GM12878 (cell line): ENCODE results near the gene TMEM144. TPM values are rescaled to one million over a fixed set of nuclear protein-coding genes. Genes with fewer than 3 reads are reported as not detected.

Source experiments
- ATAC-seq: fragments of 200-7000 bp; cut with Tn5 transposase; 3 replicates; pipeline ENCODE4 v1.9.1; 2020; ENCODE audit warnings: mild to moderate bottlenecking, moderate library complexity
- BruUV-seq: library from RNA; stranded (reverse); fragments of 400-500 nt; replicated peaks from 2 replicates; lab custom pipeline; 2021; lab: Mats Ljungman, UMichigan
- CTCF ChIA-PET: fragments of 300-600 bp; sonication (Branson Sonifier 250); formaldehyde crosslinking; extraction: SDS; loops from one replicate; lab custom pipeline; 2021; ENCODE audit warnings: inconsistent platforms; lab: Yijun Ruan, JAX
- POLR2A ChIA-PET: fragments of 350-600 bp; formaldehyde crosslinking; extraction: SDS; loops from one replicate; lab custom pipeline; 2021; ENCODE audit warnings: inconsistent platforms; lab: Charles Lee
- RAD21 ChIA-PET: fragments of 300-600 bp; sonication (Branson Sonifier 250); formaldehyde crosslinking; loops from one replicate; lab custom pipeline; 2023; ENCODE audit warnings: antibody characterized with exemption; ENCODE audit not compliant: unreplicated experiment; lab: Charles Lee
- SMC1A ChIA-PET: fragments of 300-600 bp; sonication (Branson Sonifier 250); formaldehyde crosslinking; loops from one replicate; lab custom pipeline; 2023; ENCODE audit not compliant: unreplicated experiment, uncharacterized antibody; lab: Charles Lee
- DNase-seq: peaks from one replicate; pipeline ENCODE4 v3.0.0-alpha.2; 2011; ENCODE audit warnings: low read depth, low spot score
- FAIRE-seq: peaks from 3 replicates; lab custom pipeline; 2011; peaks lifted over from hg19 to GRCh38; lab: Jason Lieb, UNC
- H2AFZ ChIP-seq: 2 replicates; pipeline ENCODE4 v1.6.0; 2011; ENCODE audit warnings: low read depth, low read length, control low read depth; ENCODE audit not compliant: control insufficient read depth
- H3K27ac ChIP-seq: 2 replicates; pipeline ENCODE4 v1.5.1; 2011; ENCODE audit warnings: control low read depth; ENCODE audit not compliant: control insufficient read depth, insufficient read depth
- H3K27me3 ChIP-seq, 2 experiments: replicated peaks in 1 of 2; 2 replicates each; pipeline versions ENCODE4 v1.6.0 to v1.6.1; 2011; ENCODE audit warnings: low read length in 1 of 2; ENCODE audit not compliant: control insufficient read depth in 2 of 2, insufficient read depth in 2 of 2
- H3K36me3 ChIP-seq, 2 experiments: 2 replicates each; pipeline ENCODE4 v1.5.1; 2011; ENCODE audit warnings: low read length in 1 of 2; ENCODE audit not compliant: control insufficient read depth in 2 of 2, insufficient read depth in 2 of 2
- H3K4me1 ChIP-seq: 2 replicates; pipeline ENCODE4 v1.6.1; 2011; ENCODE audit warnings: mild to moderate bottlenecking, low read length, moderate library complexity, mixed read lengths; ENCODE audit not compliant: control insufficient read depth, insufficient read depth
- H3K4me2 ChIP-seq: 2 replicates; pipeline ENCODE4 v1.6.0; 2011; ENCODE audit warnings: control low read depth; ENCODE audit not compliant: control insufficient read depth, insufficient read depth
- H3K4me3 ChIP-seq: fragments of 200-600 bp; sonication (generic); 2 replicates; pipeline ENCODE4 v1.5.1; 2016
- H3K79me2 ChIP-seq: 2 replicates; pipeline ENCODE4 v1.6.0; 2011; ENCODE audit warnings: low read length; ENCODE audit not compliant: control insufficient read depth, insufficient read depth
- H3K9ac ChIP-seq: 2 replicates; pipeline ENCODE4 v1.8.0; 2011; ENCODE audit warnings: low read length, control low read depth, mixed read lengths; ENCODE audit not compliant: control insufficient read depth, insufficient read depth
- H3K9me3 ChIP-seq: replicated peaks from 3 replicates; pipeline ENCODE4 v1.5.1; 2011; ENCODE audit warnings: mild to moderate bottlenecking, low read length; ENCODE audit not compliant: control insufficient read depth, insufficient read depth
- H4K20me1 ChIP-seq: 2 replicates; pipeline ENCODE4 v1.6.0; 2011; ENCODE audit not compliant: control insufficient read depth, insufficient read depth
- BCLAF1 ChIP-seq: fragments of 450-650 bp; IDR thresholded peaks from 2 replicates; pipeline ENCODE4 v1.6.1; 2017; ENCODE audit warnings: antibody characterized with exemption, mild to moderate bottlenecking, moderate library complexity
- JUNB ChIP-seq: IDR thresholded peaks from 2 replicates; pipeline ENCODE4 v1.6.1; 2016; ENCODE audit warnings: antibody characterized with exemption, mild to moderate bottlenecking
- MAX ChIP-seq: IDR thresholded peaks from 2 replicates; pipeline ENCODE4 v1.6.1; 2012; ENCODE audit warnings: low read depth, low read length, improper control_type of control experiment
- NR2F1 ChIP-seq: fragments of 450-650 bp; conservative IDR thresholded peaks from 2 replicates; pipeline ENCODE4 v1.6.1; 2017; ENCODE audit warnings: mild to moderate bottlenecking
- ZNF217 ChIP-seq: fragments of 450-650 bp; IDR thresholded peaks from 2 replicates; pipeline ENCODE4 v1.6.1; 2017; ENCODE audit warnings: antibody characterized with exemption, mild to moderate bottlenecking
- ZNF622 ChIP-seq: fragments of 450-650 bp; IDR thresholded peaks from 2 replicates; pipeline ENCODE4 v1.6.1; 2017; ENCODE audit warnings: mild to moderate bottlenecking, inconsistent platforms
- WGBS: methylation state at CpG from one replicate; pipeline ENCODE4 v1.1.6; 2016; ENCODE audit warnings: low lambda C conversion rate; ENCODE audit not compliant: insufficient replicate concordance, insufficient coverage; ENCODE audit errors: missing lambda C conversion rate; 5-methylcytosine and 5-hydroxymethylcytosine counted together
- in situ Hi-C: fragments of 300-500 bp; cut with MboI; formaldehyde crosslinking; loops from 9 replicates; pipeline ENCODE4 v1.14.3; 2018; ENCODE audit warnings: mixed read lengths
- intact Hi-C: fragments of 100-400 bp; cut with micrococcal nuclease; formaldehyde crosslinking; loops from one replicate; pipeline ENCODE4 v1.14.2; 2022; ENCODE audit not compliant: unreplicated experiment
- polyA plus RNA-seq, 11 experiments: library from polyadenylated mRNA; depleted of rRNA in 4 of 11; unstranded in 6 of 11; stranded (reverse) in 5 of 11; fragments of >200 nt; fragmentation: Nextera tagmentation in 4 of 11; fragmentation: Illumina TruSeq in 1 of 11; extraction: Ambion mirVana in 4 of 11; extraction: Trizol in 1 of 11; gene quantifications; 1 replicate in 1 of 11; 2 replicates in 10 of 11; pipeline versions ENCODE4 v1.2.1 to v1.2.3, GENCODE V29; 2011 to 2016; ENCODE audit warnings: inconsistent platforms in 2 of 11, missing spikeins in 2 of 11, low read depth in 1 of 11
- total RNA-seq, 4 experiments: library from RNA; depleted of rRNA in 3 of 4; stranded (reverse); fragments of >200 nt in 3 of 4; fragmentation: Illumina TruSeq in 1 of 4; extraction: Trizol in 1 of 4; gene quantifications; 2 replicates each; pipeline versions ENCODE4 v1.2.1 to v1.2.3, GENCODE V29; 2013 to 2021
- TF ChIP-seq, protein P1 (sequence below): fragments of 450-650 bp; IDR thresholded peaks from 2 replicates; pipeline ENCODE4 v1.6.1; 2017; ENCODE audit warnings: low read depth, mild to moderate bottlenecking, moderate library complexity

TMEM144 gene
- total and polyA plus RNA-seq, 10 of the 15 experiments (the other 5 are each of a cell fraction or from before 2014, with no cell fraction given), result 0.08 to 1.8 (median 1.4) TPM

DNA sequence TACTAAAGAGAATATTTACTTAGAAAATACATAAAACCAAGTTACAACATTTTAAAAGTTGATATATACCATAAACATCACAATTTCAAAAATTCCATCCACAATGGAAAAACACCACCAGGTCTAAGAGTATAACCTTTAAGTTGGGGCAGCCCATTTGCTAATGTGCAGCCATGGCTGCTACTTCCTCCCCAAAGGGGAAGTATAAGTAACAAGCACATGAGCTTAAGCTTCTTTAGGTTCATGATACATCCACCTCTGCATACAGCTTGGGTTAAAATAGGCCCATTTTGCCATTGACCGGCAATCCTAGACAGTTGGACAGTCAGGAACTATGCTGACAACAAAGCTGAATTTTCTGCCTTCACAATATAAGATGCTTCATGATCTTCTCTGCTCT, 20.9 kb upstream of the TMEM144 start (continued):
- TF ChIP-seq, protein P1, sequence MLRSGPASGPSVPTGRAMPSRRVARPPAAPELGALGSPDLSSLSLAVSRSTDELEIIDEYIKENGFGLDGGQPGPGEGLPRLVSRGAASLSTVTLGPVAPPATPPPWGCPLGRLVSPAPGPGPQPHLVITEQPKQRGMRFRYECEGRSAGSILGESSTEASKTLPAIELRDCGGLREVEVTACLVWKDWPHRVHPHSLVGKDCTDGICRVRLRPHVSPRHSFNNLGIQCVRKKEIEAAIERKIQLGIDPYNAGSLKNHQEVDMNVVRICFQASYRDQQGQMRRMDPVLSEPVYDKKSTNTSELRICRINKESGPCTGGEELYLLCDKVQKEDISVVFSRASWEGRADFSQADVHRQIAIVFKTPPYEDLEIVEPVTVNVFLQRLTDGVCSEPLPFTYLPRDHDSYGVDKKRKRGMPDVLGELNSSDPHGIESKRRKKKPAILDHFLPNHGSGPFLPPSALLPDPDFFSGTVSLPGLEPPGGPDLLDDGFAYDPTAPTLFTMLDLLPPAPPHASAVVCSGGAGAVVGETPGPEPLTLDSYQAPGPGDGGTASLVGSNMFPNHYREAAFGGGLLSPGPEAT, result no peak
- TF ChIP-seq BCLAF1 (no peak), MAX (no peak), JUNB (no peak), ZNF622 (no peak)

DNA sequence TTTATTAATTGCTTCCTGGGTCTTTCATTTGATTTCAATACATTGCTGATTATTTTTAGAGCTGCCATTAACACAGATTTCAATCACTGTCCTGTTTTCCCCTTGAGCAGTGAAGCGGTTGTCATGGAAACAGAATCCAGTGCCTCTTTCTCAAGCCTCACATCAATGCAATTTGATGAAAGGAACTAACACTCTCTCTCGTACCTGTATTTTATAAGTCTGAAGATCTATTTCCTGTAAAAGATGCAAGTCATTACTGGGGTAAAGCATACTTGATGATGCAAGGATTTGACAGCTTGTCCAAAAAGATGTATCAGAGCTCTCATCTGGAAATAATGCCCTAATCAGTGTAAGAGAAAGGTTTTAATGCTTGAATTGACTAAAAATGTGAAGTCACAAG, 19.6 kb upstream of the TMEM144 start:
- 23% methylated on average over 2 of the region's 2 CpGs for WGBS
- intact Hi-C loops, result no loop called here

More for the DNA sequence above, 19.6 kb upstream of the TMEM144 start:
- ChIA-PET POLR2A (no interaction called here), SMC1A (no interaction called here), CTCF (no interaction called here), RAD21 (no interaction called here)
- in situ Hi-C loops, result no loop called here
- Histone ChIP-seq H3K4me3 (no peak overlapping the region), H3K4me2 (no peak overlapping the region), H3K79me2 (no peaks in the 10 kb centered on the region), H3K9me3 (no peaks in the 10 kb centered on the region), H3K36me3 (no peaks in the 10 kb centered on the region), H3K4me1 (no peaks in the 10 kb centered on the region), H3K27ac (no peak overlapping the region), H4K20me1 (no peaks in the 10 kb centered on the region), H3K9ac (no peak overlapping the region), H3K27me3 (no peaks in the 10 kb centered on the region), H2AFZ (no peak overlapping the region)
- FAIRE-seq (no peak), DNase-seq (no peak), ATAC-seq (no peak)
- BruUV-seq, result no TSS peak
- no peak for TF ChIP-seq NR2F1
- TF ChIP-seq ZNF217, result no peak
